WTC11 (cell line): ENCODE data around the gene AGMAT. TPM values are rescaled to one million over a fixed set of nuclear protein-coding genes. Genes with fewer than 3 reads are reported as not detected.

Source experiments
- ATAC-seq: fragments of 200-7000 bp; cut with Tn5 transposase; 2 replicates; pipeline ENCODE4 v1.10.0; 2021; ENCODE audit warnings: mild to moderate bottlenecking, moderate library complexity
- CTCF ChIA-PET: fragments of 300-600 bp; sonication (Branson Sonifier 250); formaldehyde crosslinking; loops from one replicate; lab custom pipeline; 2021; ENCODE audit warnings: antibody characterized with exemption; lab: Charles Lee
- POLR2A ChIA-PET: fragments of 350-600 bp; sonication (Branson Sonifier 250); formaldehyde crosslinking; loops from one replicate; lab custom pipeline; 2021; ENCODE audit warnings: antibody characterized with exemption; lab: Charles Lee
- DNase-seq: peaks from one replicate; pipeline ENCODE4 v3.0.0; 2021; ENCODE audit warnings: low spot score
- H3K27ac Mint-ChIP-seq: 2 replicates; pipeline ENCODE4 v1.8.0; 2021; ENCODE audit warnings: mixed read lengths
- H3K27me3 Mint-ChIP-seq: 2 replicates; pipeline ENCODE4 v1.8.0; 2021; ENCODE audit warnings: low read depth, mild to moderate bottlenecking, moderate library complexity, mixed read lengths
- H3K36me3 Mint-ChIP-seq: 2 replicates; pipeline ENCODE4 v1.8.0; 2021; ENCODE audit warnings: mixed read lengths
- H3K4me1 Mint-ChIP-seq: 2 replicates; pipeline ENCODE4 v1.8.0; 2022; ENCODE audit warnings: mixed read lengths
- H3K4me3 Mint-ChIP-seq: 2 replicates; pipeline ENCODE4 v1.8.0; 2021; ENCODE audit warnings: mild to moderate bottlenecking, moderate library complexity, mixed read lengths
- H3K9me3 Mint-ChIP-seq: 2 replicates; pipeline ENCODE4 v1.8.0; 2021; ENCODE audit warnings: mixed read lengths
- ATF1 ChIP-seq: sonication (generic); formaldehyde crosslinking; IDR thresholded peaks from 2 replicates; pipeline ENCODE4 v1.8.1; 2023; ENCODE audit warnings: mild to moderate bottlenecking, moderate library complexity, missing genetic modification reagents
- E2F1 ChIP-seq: sonication (generic); formaldehyde crosslinking; IDR thresholded peaks from 2 replicates; pipeline ENCODE4 v1.8.0; 2022; ENCODE audit warnings: mild to moderate bottlenecking, missing genetic modification reagents
- E2F5 ChIP-seq: sonication (generic); formaldehyde crosslinking; IDR thresholded peaks from 2 replicates; pipeline ENCODE4 v1.8.1; 2022; ENCODE audit warnings: mild to moderate bottlenecking, moderate library complexity, missing genetic modification reagents
- FOXJ3 ChIP-seq: sonication (generic); formaldehyde crosslinking; IDR thresholded peaks from 2 replicates; pipeline ENCODE4 v1.9.0; 2021; ENCODE audit warnings: missing genetic modification reagents, mild to moderate bottlenecking, borderline replicate concordance
- FOXP4 ChIP-seq: sonication (generic); formaldehyde crosslinking; IDR thresholded peaks from 2 replicates; pipeline ENCODE4 v1.8.0; 2022; ENCODE audit warnings: mild to moderate bottlenecking, missing genetic modification reagents
- HMGA2 ChIP-seq: fragments of 250-450 bp; sonication (Bioruptor Pico); IDR thresholded peaks from 2 replicates; pipeline ENCODE4 v1.4.0; 2021; ENCODE audit warnings: mild to moderate bottlenecking, moderate library complexity
- MAX ChIP-seq: sonication (generic); formaldehyde crosslinking; IDR thresholded peaks from 2 replicates; pipeline ENCODE4 v1.8.0; 2022; ENCODE audit warnings: mild to moderate bottlenecking, missing genetic modification reagents
- MLX ChIP-seq: sonication (generic); formaldehyde crosslinking; IDR thresholded peaks from 2 replicates; pipeline ENCODE4 v1.8.1; 2023; ENCODE audit warnings: mild to moderate bottlenecking, missing genetic modification reagents, moderate library complexity
- NR3C1 ChIP-seq: sonication (generic); formaldehyde crosslinking; conservative IDR thresholded peaks from 2 replicates; pipeline ENCODE4 v1.8.1; 2023; ENCODE audit warnings: low read depth, mild to moderate bottlenecking, missing genetic modification reagents
- PRDM15 ChIP-seq: sonication (generic); formaldehyde crosslinking; IDR thresholded peaks from 2 replicates; pipeline ENCODE4 v1.8.0; 2022; ENCODE audit warnings: missing genetic modification reagents
- PREB ChIP-seq: sonication (generic); formaldehyde crosslinking; IDR thresholded peaks from 2 replicates; pipeline ENCODE4 v1.8.1; 2022; ENCODE audit warnings: mild to moderate bottlenecking, missing genetic modification reagents, moderate library complexity, borderline replicate concordance
- SOX15 ChIP-seq: fragments of 250-450 bp; sonication (Bioruptor Pico); IDR thresholded peaks from 2 replicates; pipeline ENCODE4 v1.9.0; 2021; ENCODE audit warnings: mild to moderate bottlenecking
- STAT6 ChIP-seq: sonication (generic); formaldehyde crosslinking; conservative IDR thresholded peaks from 2 replicates; pipeline ENCODE4 v1.8.1; 2023; ENCODE audit warnings: mild to moderate bottlenecking, low read depth, missing genetic modification reagents, moderate library complexity
- ZNF232 ChIP-seq: sonication (generic); formaldehyde crosslinking; IDR thresholded peaks from 2 replicates; pipeline ENCODE4 v1.8.0; 2022; ENCODE audit warnings: mild to moderate bottlenecking, missing genetic modification reagents
- ZNF423 ChIP-seq: fragments of 250-450 bp; sonication (Bioruptor Pico); IDR thresholded peaks from 2 replicates; pipeline ENCODE4 v2.1.2; 2022; ENCODE audit warnings: mild to moderate bottlenecking, moderate library complexity
- ZNF512 ChIP-seq: sonication (generic); formaldehyde crosslinking; IDR thresholded peaks from 2 replicates; pipeline ENCODE4 v1.8.1; 2022; ENCODE audit warnings: missing genetic modification reagents, borderline replicate concordance
- total RNA-seq: library from RNA; stranded (reverse); gene quantifications from 3 replicates; pipeline ENCODE4 v1.2.3, GENCODE V29; 2021

AGMAT gene
- total RNA-seq, 1 experiment from 2014 or later = 5.5 TPM

GRCh38 chr1:15531003-15531402 lies 53.8 kb downstream of the AGMAT start:
- DNase-seq = no peak
- Mint-ChIP-seq H3K4me1 (peaks cover 12% of the 10 kb centered on the region), H3K27ac (no peak overlapping the region), H3K27me3 (no peaks in the 10 kb centered on the region), H3K4me3 (no peak overlapping the region), H3K9me3 (no peaks in the 10 kb centered on the region), H3K36me3 (0 out of 2 replicates have a peak, but pooled peaks cover 4% of the 10 kb centered on the region)
- no peak for ATAC-seq
- CTCF ChIA-PET = no interaction called here
- TF ChIP-seq ZNF423 (CRISPR knock-in tag) (no peak), ATF1 (CRISPR knock-in tag) (no peak), PRDM15 (CRISPR knock-in tag) (no peak), FOXJ3 (no peak), E2F1 (CRISPR knock-in tag) (no peak), MAX (no peak), ZNF232 (CRISPR knock-in tag) (no peak), STAT6 (no peak)
- POLR2A ChIA-PET = interaction anchor here (0.8 kb wide), 1 partner anchor 73 kb away, joined by 3 read pairs; no protein-coding TSS in a partner anchor

GRCh38 chr1:15526490-15527339 lies 58.1 kb downstream of the AGMAT start, which contains the start of gene DNAJC16:
TSS of gene DNAJC16 (plus strand) at chr1:15526848. CDS start at chr1:15529106, 2,258 bp downstream.
- ATAC-seq (peak; percentile 57), DNase-seq (peak; percentile 99)
- POLR2A ChIA-PET = interaction anchor here (0.6 to 1.3 kb wide), 5 partner anchors 18 to 695 kb away, joined by 3 to 7 read pairs (median 5); no protein-coding TSS in a partner anchor
- Mint-ChIP-seq H3K27me3 (no peaks in the 10 kb centered on the region), H3K9me3 (no peaks in the 10 kb centered on the region), H3K4me3 (peak within 1 kb of the TSS; percentile 94), H3K27ac (peak within 1 kb of the TSS; percentile 98), H3K36me3 (no peaks in the 10 kb centered on the region), H3K4me1 (peaks cover 36% of the 10 kb centered on the region)
- CTCF ChIA-PET = interaction anchor here (0.7 to 1.5 kb wide), 3 partner anchors 13 to 215 kb away, joined by 3 to 7 read pairs (median 3); partner anchors contain the start of gene TMEM82
- TF ChIP-seq MLX (CRISPR knock-in tag) (no peak; the same call in 1 of the 2 replicates), E2F5 (CRISPR knock-in tag) (0 out of 2 replicates have a peak, but pooled peaks have one; percentile 22), NR3C1 (CRISPR knock-in tag) (no peak), HMGA2 (CRISPR knock-in tag) (no peak), FOXP4 (CRISPR knock-in tag) (0 out of 2 replicates have a peak, but pooled peaks have one; percentile 67), PREB (CRISPR knock-in tag) (no peak), ZNF512 (CRISPR knock-in tag) (no peak), SOX15 (CRISPR knock-in tag) (no peak)
